Loucy (cell line): ENCODE data around the gene CORO2A.

Source experiments
- CTCF ChIP-seq: fragments of 200-600 bp; sonication (generic); conservative IDR thresholded peaks from 2 replicates; pipeline ENCODE4 v1.5.1; 2014; ENCODE audit warnings: mild to moderate bottlenecking, antibody characterized with exemption, low read length
- EZH2phosphoT487 ChIP-seq: fragments of 200-600 bp; IDR thresholded peaks from 2 replicates; pipeline ENCODE4 v1.6.1; 2018; ENCODE audit warnings: antibody characterized with exemption, mild to moderate bottlenecking, moderate library complexity, borderline replicate concordance

- no peak for TF ChIP-seq EZH2phosphoT487
- no peak for TF ChIP-seq CTCF
Measured at GRCh38 chr9:98222885-98223691, 30.7 kb upstream of the CORO2A start.
